Mesendoderm (in vitro differentiated cells): ENCODE data around the gene CTDSPL2.

Experiments
- DNase-seq: peaks from one replicate; pipeline ENCODE4 v3.0.0; 2013
- H2AK5ac ChIP-seq: 2 replicates; pipeline ENCODE4 v1.6.1; 2013; ENCODE audit warnings: low read length, inconsistent platforms
- H2BK120ac ChIP-seq: 2 replicates; pipeline ENCODE4 v1.6.1; 2013; ENCODE audit warnings: low read depth, mild to moderate bottlenecking, low read length, moderate library complexity, mixed read lengths
- H2BK15ac ChIP-seq: replicated peaks from 2 replicates; pipeline ENCODE4 v1.6.1; 2013; ENCODE audit warnings: low read depth, mild to moderate bottlenecking, moderate library complexity
- H2BK5ac ChIP-seq: 2 replicates; pipeline ENCODE4 v1.6.1; 2013; ENCODE audit warnings: low read length, inconsistent platforms
- H3K18ac ChIP-seq: 2 replicates; pipeline ENCODE4 v1.6.1; 2013; ENCODE audit warnings: mild to moderate bottlenecking, low read length, mixed read lengths
- H3K23ac ChIP-seq: one replicate; pipeline ENCODE4 v1.6.1; 2013; ENCODE audit warnings: low read length
- H3K27ac ChIP-seq: 2 replicates; pipeline ENCODE4 v1.5.1; 2013; ENCODE audit warnings: low read depth, mild to moderate bottlenecking, inconsistent platforms, low read length, moderate library complexity
- H3K27me3 ChIP-seq: 2 replicates; pipeline ENCODE4 v1.6.1; 2013; ENCODE audit warnings: low read length, control low read depth, mild to moderate bottlenecking, inconsistent platforms; ENCODE audit not compliant: insufficient read depth, poor library complexity
- H3K36me3 ChIP-seq: 2 replicates; pipeline ENCODE4 v1.6.1; 2013; ENCODE audit warnings: low read length, inconsistent platforms; ENCODE audit not compliant: control insufficient read depth, insufficient read depth
- H3K4ac ChIP-seq: one replicate; pipeline ENCODE4 v1.6.1; 2013; ENCODE audit warnings: low read depth, mild to moderate bottlenecking, low read length, moderate library complexity
- H3K4me1 ChIP-seq: 2 replicates; pipeline ENCODE4 v1.6.1; 2013; ENCODE audit warnings: low read depth, low read length, inconsistent platforms; ENCODE audit not compliant: control insufficient read depth
- H3K4me2 ChIP-seq: 2 replicates; pipeline ENCODE4 v1.6.1; 2013; ENCODE audit warnings: low read length
- H3K4me3 ChIP-seq: 2 replicates; pipeline ENCODE4 v1.5.1; 2013; ENCODE audit warnings: mild to moderate bottlenecking, low read length
- H3K56ac ChIP-seq: one replicate; pipeline ENCODE4 v1.6.1; 2013; ENCODE audit warnings: low read length
- H3K79me1 ChIP-seq: 2 replicates; pipeline ENCODE4 v1.6.1; 2013; ENCODE audit warnings: low read length, inconsistent platforms
- H3K79me2 ChIP-seq: 2 replicates; pipeline ENCODE4 v1.6.1; 2013; ENCODE audit warnings: mild to moderate bottlenecking, low read length; ENCODE audit not compliant: control insufficient read depth, insufficient read depth
- H3K9ac ChIP-seq: 2 replicates; pipeline ENCODE4 v1.6.1; 2013; ENCODE audit warnings: low read length, inconsistent platforms
- H4K5ac ChIP-seq: one replicate; pipeline ENCODE4 v1.6.1; 2013; ENCODE audit warnings: low read length
- H4K8ac ChIP-seq: one replicate; pipeline ENCODE4 v1.6.1; 2013; ENCODE audit warnings: low read depth, mild to moderate bottlenecking, control low read depth, low read length, moderate library complexity
- WGBS: extraction: QIAGEN DNeasy Blood & Tissue Kit; methylation state at CpG from one replicate; pipeline ENCODE4 v1.1.7; 2013; ENCODE audit warnings: low lambda C conversion rate, missing lambda C conversion rate; ENCODE audit not compliant: insufficient coverage; ENCODE audit errors: extremely low coverage; 5-methylcytosine and 5-hydroxymethylcytosine counted together

CTDSPL2 gene

DNA sequence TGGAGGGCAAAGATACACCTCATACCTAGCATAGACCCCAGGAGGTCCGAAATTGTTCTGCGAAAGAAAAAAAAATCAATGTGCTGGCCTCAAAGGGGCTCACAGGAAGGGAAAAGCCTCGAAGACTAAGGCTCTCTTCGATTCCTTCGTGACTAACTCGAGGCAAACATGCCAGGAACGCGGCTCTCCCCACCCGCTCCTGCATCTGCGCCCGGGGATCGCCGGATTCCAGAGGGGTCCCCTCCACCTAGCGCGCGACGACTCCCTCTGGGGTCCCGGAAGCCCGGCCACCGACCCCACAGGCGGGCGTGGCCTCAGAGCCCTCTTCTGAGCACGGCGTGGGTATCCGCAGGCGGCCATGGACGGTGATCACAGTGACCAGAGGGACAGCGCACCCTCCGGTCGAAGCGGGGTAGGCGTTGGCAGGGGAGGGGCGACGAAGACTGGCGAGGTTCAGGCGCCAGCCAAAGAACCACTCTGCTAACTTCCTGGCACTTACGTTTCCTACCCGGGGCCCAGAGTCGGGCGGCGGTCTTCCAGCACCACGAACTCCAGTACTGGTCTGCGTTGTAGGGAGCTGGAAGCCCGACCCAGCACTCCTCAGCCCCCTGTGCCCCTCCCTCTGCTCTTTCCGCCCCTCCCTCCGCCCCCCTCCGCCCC is 109.0 kb downstream of the CTDSPL2 start:
- H3K79me1 ChIP-seq = peaks cover 5% of the 10 kb centered on the region
- no peak overlapping the region for H4K8ac ChIP-seq
- H3K56ac ChIP-seq = peak overlapping the region; percentile 95
- no peak overlapping the region for H2BK15ac ChIP-seq
- no peak overlapping the region for H2BK120ac ChIP-seq
- no CpG with 5 or more reads among the region's 47 CpGs for WGBS
- H3K4me2 ChIP-seq = peak overlapping the region; percentile 91
- H3K4me3 ChIP-seq = peak overlapping the region; percentile 86
- peak overlapping the region; percentile 70 for H2BK5ac ChIP-seq
- H3K18ac ChIP-seq = peak overlapping the region; percentile 93
- peaks cover 2% of the 10 kb centered on the region for H3K4me1 ChIP-seq
- H3K23ac ChIP-seq = peak overlapping the region; percentile 45
- H3K36me3 ChIP-seq = no peaks in the 10 kb centered on the region
- H3K27ac ChIP-seq = peak overlapping the region; percentile 100
- H3K79me2 ChIP-seq = peaks cover 27% of the 10 kb centered on the region
- no peak overlapping the region for H3K4ac ChIP-seq
- peak; percentile 97 for DNase-seq
- H3K9ac ChIP-seq = peak overlapping the region; percentile 93
- H2AK5ac ChIP-seq = no peak overlapping the region
- H4K5ac ChIP-seq = no peak overlapping the region
- no peaks in the 10 kb centered on the region for H3K27me3 ChIP-seq

DNA sequence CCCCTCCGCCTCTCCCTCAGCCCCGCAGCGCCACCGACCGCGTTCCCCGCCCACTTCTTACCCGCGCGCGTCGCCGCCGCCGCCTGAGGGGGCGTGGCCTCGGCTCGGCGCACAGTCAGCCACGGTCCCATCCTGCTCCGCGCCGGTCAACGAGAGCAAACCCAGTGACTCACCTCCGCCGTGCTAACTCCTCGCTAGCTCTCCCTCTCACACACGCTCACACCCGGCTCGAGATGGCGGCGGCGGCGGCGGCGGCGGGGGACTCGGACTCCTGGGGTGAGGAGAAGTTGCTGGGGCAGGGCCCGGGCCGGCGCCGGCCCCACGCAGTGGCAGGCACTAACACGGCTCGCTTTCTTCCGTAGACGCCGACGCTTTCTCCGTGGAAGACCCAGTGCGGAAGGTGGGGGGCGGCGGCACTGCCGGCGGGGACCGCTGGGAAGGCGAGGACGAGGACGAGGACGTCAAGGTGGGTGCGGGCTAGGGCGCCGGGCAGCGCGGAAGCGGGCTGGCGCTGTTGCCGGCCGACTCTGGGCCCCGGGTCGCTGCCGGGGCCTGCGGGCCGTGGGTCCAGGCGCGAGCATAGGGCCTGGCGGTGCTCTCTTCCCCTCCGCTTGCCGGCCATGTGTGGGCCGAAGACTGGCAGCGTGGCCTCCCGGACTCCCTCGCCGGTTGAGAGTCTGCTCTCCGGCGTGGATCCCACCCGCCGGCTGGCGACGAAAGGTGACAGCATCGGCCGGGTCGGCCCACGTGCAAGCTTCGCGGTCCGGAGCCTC is 109.7 kb downstream of the CTDSPL2 start, which contains the start of gene EIF3J:
Gene EIF3J (plus strand): TSS at position 186 of the 773 bp plus-strand sequence. CDS start 48 bp downstream, at position 234.
- WGBS = no CpG with 5 or more reads among the region's 97 CpGs
- Histone ChIP-seq H4K5ac (no peak within 1 kb of the TSS), H3K27ac (peak within 1 kb of the TSS; percentile 100), H3K4me1 (peaks cover 2% of the 10 kb centered on the region), H3K56ac (peak within 1 kb of the TSS; percentile 97), H3K23ac (peak within 1 kb of the TSS; percentile 89), H3K4me2 (peak within 1 kb of the TSS; percentile 96), H2BK15ac (no peak within 1 kb of the TSS), H3K4me3 (peak within 1 kb of the TSS; percentile 93), H3K36me3 (no peaks in the 10 kb centered on the region), H3K18ac (peak within 1 kb of the TSS; percentile 93), H3K27me3 (no peaks in the 10 kb centered on the region), H3K4ac (peak within 1 kb of the TSS; percentile 49), H3K9ac (peak within 1 kb of the TSS; percentile 95), H2BK5ac (peak within 1 kb of the TSS; percentile 70), H2BK120ac (no peak within 1 kb of the TSS), H2AK5ac (no peak within 1 kb of the TSS), H4K8ac (peak within 1 kb of the TSS; percentile 2), H3K79me2 (peaks cover 32% of the 10 kb centered on the region), H3K79me1 (peaks cover 5% of the 10 kb centered on the region)
- DNase-seq = no peak

DNA sequence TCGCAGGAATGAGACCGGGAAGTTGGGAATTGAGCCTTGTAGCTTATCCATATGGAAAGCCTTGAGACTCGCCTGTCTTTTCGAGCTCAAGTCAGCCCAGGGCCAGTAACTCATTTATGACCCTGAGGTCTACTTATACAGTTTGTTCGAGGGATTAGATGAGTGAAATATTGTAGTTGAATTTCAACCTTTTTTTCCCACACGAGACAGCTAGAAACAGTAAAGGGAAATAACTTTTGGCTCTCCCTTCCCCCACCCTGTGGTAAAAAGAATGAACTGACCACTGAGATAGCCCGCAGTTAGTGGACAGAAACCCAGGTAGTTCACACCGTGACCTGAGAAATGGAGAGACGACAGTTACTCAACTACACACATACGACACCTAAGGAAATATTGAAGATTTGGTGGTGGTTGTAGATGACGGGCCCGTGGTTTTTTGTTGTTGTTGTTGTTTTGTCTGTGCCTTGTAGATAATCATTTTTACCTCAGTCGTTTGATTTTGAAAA is 110.4 kb downstream of the CTDSPL2 start:
- Histone ChIP-seq H3K4me3 (peak overlapping the region; percentile 93), H3K23ac (no peak overlapping the region), H2BK15ac (no peak overlapping the region), H2BK5ac (no peak overlapping the region), H3K56ac (peak overlapping the region; percentile 97), H3K27me3 (no peaks in the 10 kb centered on the region), H3K4ac (no peak overlapping the region), H4K8ac (no peak overlapping the region), H4K5ac (no peak overlapping the region), H3K79me2 (peaks cover 34% of the 10 kb centered on the region), H3K4me1 (peaks cover 2% of the 10 kb centered on the region), H2BK120ac (no peak overlapping the region), H3K4me2 (peak overlapping the region; percentile 96), H3K36me3 (no peaks in the 10 kb centered on the region), H2AK5ac (no peak overlapping the region), H3K9ac (peak overlapping the region; percentile 95), H3K18ac (peak overlapping the region; percentile 55), H3K79me1 (peaks cover 5% of the 10 kb centered on the region), H3K27ac (no peak overlapping the region)
- peak; percentile 81 for DNase-seq
- no CpG with 5 or more reads among the region's 13 CpGs for WGBS

DNA sequence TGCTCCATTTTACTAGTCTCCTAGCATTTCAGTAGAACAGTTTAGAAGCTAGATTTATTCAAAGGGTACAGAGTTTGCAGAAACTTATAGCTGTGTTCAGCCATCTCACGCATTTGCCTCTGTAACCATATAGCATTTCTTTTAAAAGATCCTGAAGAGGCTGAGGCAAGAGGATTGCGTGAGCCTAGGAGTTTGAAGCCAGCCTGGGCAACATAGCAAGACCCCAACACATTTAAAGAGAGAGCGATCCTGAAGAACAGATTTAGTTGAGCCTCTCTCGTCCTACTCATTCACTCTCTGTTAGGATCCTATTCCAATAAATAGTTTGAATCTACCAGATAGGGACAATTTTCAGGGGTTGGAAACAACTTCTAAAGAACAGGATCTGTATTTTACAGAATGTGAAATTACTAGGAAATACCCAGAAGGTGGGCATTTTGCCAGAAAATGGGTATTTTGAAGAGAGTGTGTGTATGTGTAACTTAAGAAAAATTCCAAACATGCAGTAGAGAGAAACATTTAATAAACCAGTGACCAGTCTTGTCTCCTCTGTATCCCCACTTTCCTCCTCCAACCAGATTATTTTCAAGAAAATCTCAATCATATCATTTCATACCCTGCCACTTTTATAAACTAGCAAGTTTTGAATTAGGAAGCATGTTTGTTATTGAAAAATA is 114.0 kb downstream of the CTDSPL2 start:
- no peak overlapping the region for H2BK5ac ChIP-seq
- H3K4me3 ChIP-seq = no peak overlapping the region
- H3K23ac ChIP-seq = no peak overlapping the region
- no peak overlapping the region for H4K5ac ChIP-seq
- H3K4me1 ChIP-seq = peaks cover 2% of the 10 kb centered on the region
- H3K4ac ChIP-seq = no peak overlapping the region
- no peak overlapping the region for H3K9ac ChIP-seq
- no CpG with 5 or more reads among the region's 4 CpGs for WGBS
- no peaks in the 10 kb centered on the region for H3K27me3 ChIP-seq
- H3K27ac ChIP-seq = no peak overlapping the region
- H3K79me1 ChIP-seq = peaks cover 8% of the 10 kb centered on the region
- DNase-seq = no peak
- H3K4me2 ChIP-seq = no peak overlapping the region
- H3K36me3 ChIP-seq = no peaks in the 10 kb centered on the region
- H2AK5ac ChIP-seq = no peak overlapping the region
- no peak overlapping the region for H3K18ac ChIP-seq
- H4K8ac ChIP-seq = no peak overlapping the region
- H3K56ac ChIP-seq = no peak overlapping the region
- peaks cover 44% of the 10 kb centered on the region for H3K79me2 ChIP-seq
- H2BK120ac ChIP-seq = no peak overlapping the region
- H2BK15ac ChIP-seq = no peak overlapping the region

DNA sequence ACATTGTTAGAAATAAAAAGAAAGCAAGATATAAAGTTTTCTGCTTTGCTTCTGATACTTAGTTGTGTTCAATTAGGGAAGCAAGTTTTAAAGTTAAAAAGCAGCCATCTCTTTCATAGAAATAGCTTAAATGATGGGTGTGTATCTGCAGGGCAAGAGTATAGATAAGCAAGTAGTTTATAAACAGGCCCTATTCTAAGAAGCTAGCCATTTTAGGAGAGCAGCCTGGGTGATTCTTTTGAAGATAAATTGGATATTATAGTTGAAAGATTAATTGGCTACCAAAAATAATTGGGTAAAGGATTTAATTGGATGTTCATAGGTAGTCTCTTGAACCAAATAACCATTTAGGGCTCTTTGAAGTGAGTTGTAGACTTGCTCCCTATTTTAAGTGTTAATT is 115.2 kb downstream of the CTDSPL2 start:
- Histone ChIP-seq H3K79me2 (peaks cover 45% of the 10 kb centered on the region), H3K23ac (no peak overlapping the region), H2BK120ac (no peak overlapping the region), H3K4me1 (peaks cover 2% of the 10 kb centered on the region), H3K18ac (no peak overlapping the region), H2BK5ac (no peak overlapping the region), H3K36me3 (no peaks in the 10 kb centered on the region), H4K5ac (no peak overlapping the region), H3K4me3 (no peak overlapping the region), H3K27me3 (no peaks in the 10 kb centered on the region), H3K79me1 (peaks cover 8% of the 10 kb centered on the region), H3K4me2 (no peak overlapping the region), H3K4ac (no peak overlapping the region), H3K56ac (no peak overlapping the region), H4K8ac (no peak overlapping the region), H3K27ac (no peak overlapping the region), H3K9ac (no peak overlapping the region), H2BK15ac (no peak overlapping the region), H2AK5ac (no peak overlapping the region)
- no peak for DNase-seq
